HepG2 (cell line): ENCODE data around the gene PLA2G12A. TPM values are rescaled to one million over a fixed set of nuclear protein-coding genes. Genes with fewer than 3 reads are reported as not detected.

Experiments
- ATAC-seq: fragments of 200-7000 bp; cut with Tn5 transposase; 3 replicates; pipeline ENCODE4 v1.9.1; 2020; ENCODE audit warnings: mild to moderate bottlenecking, moderate library complexity
- BruUV-seq: library from RNA; stranded (reverse); fragments of 400-500 nt; replicated peaks from 2 replicates; lab custom pipeline; 2021; lab: Mats Ljungman, UMichigan
- CTCF ChIA-PET: fragments of 300-600 bp; formaldehyde crosslinking; extraction: SDS; loops from one replicate; lab custom pipeline; 2021; ENCODE audit warnings: low total read pairs, inconsistent platforms, low intra/inter-chr PET ratio; lab: Yijun Ruan, JAX
- POLR2A ChIA-PET: fragments of 350-600 bp; sonication (Branson Sonifier 250); formaldehyde crosslinking; loops from one replicate; lab custom pipeline; 2020; ENCODE audit warnings: antibody characterized with exemption, inconsistent platforms; lab: Yijun Ruan, JAX
- DNase-seq: peaks from one replicate; pipeline ENCODE4 v3.0.0-alpha.2; 2015; ENCODE audit warnings: low spot score
- FAIRE-seq: peaks from 3 replicates; lab custom pipeline; 2011; peaks lifted over from hg19 to GRCh38; lab: Jason Lieb, UNC
- H2AFZ ChIP-seq: one replicate; pipeline ENCODE4 v1.6.1; 2011; ENCODE audit warnings: low read length, inconsistent platforms
- H3K27ac ChIP-seq: fragments of 300-600 bp; 3 replicates; pipeline ENCODE4 v1.8.0; 2011; ENCODE audit warnings: mixed run types, mild to moderate bottlenecking, mixed read lengths, low read length, inconsistent platforms; ENCODE audit not compliant: insufficient read depth; ENCODE audit errors: extremely low read length
- H3K27me3 ChIP-seq, 2 experiments: fragments of 200-600 bp in 1 of 2; 2 replicates in 1 of 2; 3 replicates in 1 of 2; pipeline versions ENCODE4 v1.6.0 to v1.8.0; 2011; ENCODE audit warnings: low read length in 2 of 2, mild to moderate bottlenecking in 2 of 2, moderate library complexity in 2 of 2, inconsistent platforms in 1 of 2; ENCODE audit not compliant: insufficient read depth in 2 of 2, control insufficient read depth in 1 of 2
- H3K36me3 ChIP-seq, 2 experiments: fragments of 200-600 bp in 1 of 2; replicated peaks in 1 of 2; 2 replicates in 1 of 2; 3 replicates in 1 of 2; pipeline versions ENCODE4 v1.5.1 to v1.8.0; 2011; ENCODE audit warnings: low read length in 2 of 2, inconsistent platforms in 1 of 2; ENCODE audit not compliant: insufficient read depth in 2 of 2, control insufficient read depth in 1 of 2
- H3K4me1 ChIP-seq: 2 replicates; pipeline ENCODE4 v1.5.1; 2012; ENCODE audit warnings: low read length, inconsistent platforms; ENCODE audit not compliant: insufficient read depth
- H3K4me2 ChIP-seq: 2 replicates; pipeline ENCODE4 v1.6.0; 2011; ENCODE audit warnings: low read depth, low read length, inconsistent platforms
- H3K4me3 ChIP-seq, 3 experiments: fragments of 200-600 bp in 1 of 3; sonication (generic), shearing (Covaris generic) in 1 of 3; replicated peaks in 1 of 3; 2 replicates each; pipeline ENCODE4 v1.5.1; 2011 to 2016; ENCODE audit warnings: low read length in 3 of 3, inconsistent platforms in 2 of 3, low read depth in 2 of 3, mild to moderate bottlenecking in 2 of 3, control low read depth in 1 of 3, mixed read lengths in 1 of 3; ENCODE audit not compliant: insufficient read depth in 1 of 3
- H3K79me2 ChIP-seq: one replicate; pipeline ENCODE4 v1.6.1; 2011; ENCODE audit warnings: low read length, inconsistent platforms; ENCODE audit not compliant: insufficient read depth
- H3K9ac ChIP-seq: 2 replicates; pipeline ENCODE4 v1.6.0; 2011; ENCODE audit warnings: mild to moderate bottlenecking, low read depth, low read length, inconsistent platforms; ENCODE audit not compliant: insufficient read depth
- H3K9me3 ChIP-seq: 2 replicates; pipeline ENCODE4 v1.5.1; 2012; ENCODE audit warnings: mild to moderate bottlenecking, low read length
- H4K20me1 ChIP-seq: 2 replicates; pipeline ENCODE4 v1.6.0; 2011; ENCODE audit warnings: inconsistent platforms, mild to moderate bottlenecking, low read length, moderate library complexity; ENCODE audit not compliant: insufficient read depth
- PAWR ChIP-seq: sonication (generic); formaldehyde crosslinking; IDR thresholded peaks from 2 replicates; pipeline ENCODE4 v1.4.0; 2020; ENCODE audit warnings: missing genetic modification reagents, mild to moderate bottlenecking, borderline replicate concordance
- RBAK ChIP-seq: sonication (generic); formaldehyde crosslinking; IDR thresholded peaks from 2 replicates; pipeline ENCODE4 v1.5.1; 2020; ENCODE audit warnings: mild to moderate bottlenecking, missing genetic modification reagents
- SP4 ChIP-seq: sonication (generic); formaldehyde crosslinking; IDR thresholded peaks from 2 replicates; pipeline ENCODE4 v1.8.1; 2023; ENCODE audit warnings: mild to moderate bottlenecking, missing genetic modification reagents
- ZFYVE20 ChIP-seq: sonication (generic); formaldehyde crosslinking; IDR thresholded peaks from 2 replicates; pipeline ENCODE4 v1.8.0; 2023; ENCODE audit warnings: low read depth, mild to moderate bottlenecking, moderate library complexity, missing genetic modification reagents, borderline replicate concordance
- ZNF333 ChIP-seq: sonication (generic); formaldehyde crosslinking; IDR thresholded peaks from 2 replicates; pipeline ENCODE4 v1.4.0; 2020; ENCODE audit warnings: mild to moderate bottlenecking, missing genetic modification reagents, borderline replicate concordance
- WGBS: methylation state at CpG from one replicate; pipeline ENCODE4 v1.1.6; 2017; ENCODE audit warnings: low lambda C conversion rate; 5-methylcytosine and 5-hydroxymethylcytosine counted together
- in situ Hi-C: cut with HindIII; loops from 2 replicates; pipeline ENCODE4 v1.10.0; 2017; ENCODE audit warnings: low pct_unique_long_range_greater_than_20kb; ENCODE audit not compliant: extremely low pct_ligation_motif_present
- intact Hi-C: fragments of 100-400 bp; cut with micrococcal nuclease; formaldehyde crosslinking; loops from one replicate; pipeline ENCODE4 v1.10.0; 2022; ENCODE audit not compliant: unreplicated experiment
- polyA plus RNA-seq, 8 experiments: library from polyadenylated mRNA; depleted of rRNA in 3 of 8; stranded (reverse) in 7 of 8; unstranded in 1 of 8; fragments of >200 nt; fragmentation: Illumina TruSeq in 4 of 8; extraction: Trizol in 4 of 8; gene quantifications; 2 replicates each; pipeline versions ENCODE4 v1.2.1 to v1.2.3, GENCODE V29; 2011 to 2016; ENCODE audit warnings: low read depth in 4 of 8, missing spikeins in 1 of 8, mixed read lengths in 1 of 8; ENCODE audit not compliant: insufficient read depth in 1 of 8
- total RNA-seq, 5 experiments: library from RNA; depleted of rRNA; stranded (reverse); fragments of >200 nt; fragmentation: Illumina TruSeq; extraction: Trizol; gene quantifications; 2 replicates each; pipeline ENCODE4 v1.2.3, GENCODE V29; 2016; ENCODE audit warnings: low read depth in 1 of 5
- TF ChIP-seq, protein P1 (sequence below): IDR thresholded peaks from 2 replicates; pipeline ENCODE4 v1.6.1; 2016; ENCODE audit warnings: low read depth, missing genetic modification reagents, missing compliant biosample characterization
- TF ChIP-seq, protein P2 (sequence below): sonication (generic); formaldehyde crosslinking; IDR thresholded peaks from 2 replicates; pipeline ENCODE4 v1.8.0; 2023; ENCODE audit warnings: mild to moderate bottlenecking, missing genetic modification reagents

PLA2G12A gene
- total and polyA plus RNA-seq, 2 of the 13 experiments (the other 11 are each of a cell fraction or from before 2014, with no cell fraction given) = 61.2 to 64.0 TPM

DNA sequence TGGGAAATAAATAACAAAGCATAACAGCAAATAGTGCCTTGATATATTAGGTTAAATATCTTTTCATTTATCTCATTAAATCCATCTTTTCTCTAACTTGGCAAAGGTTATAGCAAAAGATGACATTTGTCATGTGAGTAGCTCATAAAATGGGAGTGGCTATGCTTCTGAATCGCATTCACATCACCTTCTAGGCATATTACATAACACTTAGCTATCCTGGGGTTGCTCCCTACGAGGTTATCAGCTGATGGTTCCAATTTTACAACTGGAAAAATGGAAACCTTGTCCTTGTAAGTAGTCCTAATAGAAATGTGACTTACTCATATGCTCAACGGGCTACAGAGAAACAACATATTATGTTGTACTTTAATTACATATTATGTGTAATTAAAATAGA lies 16.4 kb downstream of the PLA2G12A start (continued):
- TF ChIP-seq, protein P1, sequence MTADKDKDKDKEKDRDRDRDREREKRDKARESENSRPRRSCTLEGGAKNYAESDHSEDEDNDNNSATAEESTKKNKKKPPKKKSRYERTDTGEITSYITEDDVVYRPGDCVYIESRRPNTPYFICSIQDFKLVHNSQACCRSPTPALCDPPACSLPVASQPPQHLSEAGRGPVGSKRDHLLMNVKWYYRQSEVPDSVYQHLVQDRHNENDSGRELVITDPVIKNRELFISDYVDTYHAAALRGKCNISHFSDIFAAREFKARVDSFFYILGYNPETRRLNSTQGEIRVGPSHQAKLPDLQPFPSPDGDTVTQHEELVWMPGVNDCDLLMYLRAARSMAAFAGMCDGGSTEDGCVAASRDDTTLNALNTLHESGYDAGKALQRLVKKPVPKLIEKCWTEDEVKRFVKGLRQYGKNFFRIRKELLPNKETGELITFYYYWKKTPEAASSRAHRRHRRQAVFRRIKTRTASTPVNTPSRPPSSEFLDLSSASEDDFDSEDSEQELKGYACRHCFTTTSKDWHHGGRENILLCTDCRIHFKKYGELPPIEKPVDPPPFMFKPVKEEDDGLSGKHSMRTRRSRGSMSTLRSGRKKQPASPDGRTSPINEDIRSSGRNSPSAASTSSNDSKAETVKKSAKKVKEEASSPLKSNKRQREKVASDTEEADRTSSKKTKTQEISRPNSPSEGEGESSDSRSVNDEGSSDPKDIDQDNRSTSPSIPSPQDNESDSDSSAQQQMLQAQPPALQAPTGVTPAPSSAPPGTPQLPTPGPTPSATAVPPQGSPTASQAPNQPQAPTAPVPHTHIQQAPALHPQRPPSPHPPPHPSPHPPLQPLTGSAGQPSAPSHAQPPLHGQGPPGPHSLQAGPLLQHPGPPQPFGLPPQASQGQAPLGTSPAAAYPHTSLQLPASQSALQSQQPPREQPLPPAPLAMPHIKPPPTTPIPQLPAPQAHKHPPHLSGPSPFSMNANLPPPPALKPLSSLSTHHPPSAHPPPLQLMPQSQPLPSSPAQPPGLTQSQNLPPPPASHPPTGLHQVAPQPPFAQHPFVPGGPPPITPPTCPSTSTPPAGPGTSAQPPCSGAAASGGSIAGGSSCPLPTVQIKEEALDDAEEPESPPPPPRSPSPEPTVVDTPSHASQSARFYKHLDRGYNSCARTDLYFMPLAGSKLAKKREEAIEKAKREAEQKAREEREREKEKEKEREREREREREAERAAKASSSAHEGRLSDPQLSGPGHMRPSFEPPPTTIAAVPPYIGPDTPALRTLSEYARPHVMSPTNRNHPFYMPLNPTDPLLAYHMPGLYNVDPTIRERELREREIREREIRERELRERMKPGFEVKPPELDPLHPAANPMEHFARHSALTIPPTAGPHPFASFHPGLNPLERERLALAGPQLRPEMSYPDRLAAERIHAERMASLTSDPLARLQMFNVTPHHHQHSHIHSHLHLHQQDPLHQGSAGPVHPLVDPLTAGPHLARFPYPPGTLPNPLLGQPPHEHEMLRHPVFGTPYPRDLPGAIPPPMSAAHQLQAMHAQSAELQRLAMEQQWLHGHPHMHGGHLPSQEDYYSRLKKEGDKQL (CRISPR knock-in tag) = no peak
- TF ChIP-seq PAWR (no peak), ZFYVE20 (CRISPR knock-in tag) (no peak)
- TF ChIP-seq, protein P2, sequence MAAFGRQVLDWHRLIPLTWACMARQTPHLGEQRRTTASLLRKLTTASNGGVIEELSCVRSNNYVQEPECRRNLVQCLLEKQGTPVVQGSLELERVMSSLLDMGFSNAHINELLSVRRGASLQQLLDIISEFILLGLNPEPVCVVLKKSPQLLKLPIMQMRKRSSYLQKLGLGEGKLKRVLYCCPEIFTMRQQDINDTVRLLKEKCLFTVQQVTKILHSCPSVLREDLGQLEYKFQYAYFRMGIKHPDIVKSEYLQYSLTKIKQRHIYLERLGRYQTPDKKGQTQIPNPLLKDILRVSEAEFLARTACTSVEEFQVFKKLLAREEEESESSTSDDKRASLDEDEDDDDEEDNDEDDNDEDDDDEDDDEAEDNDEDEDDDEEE (CRISPR knock-in tag) = no peak

DNA sequence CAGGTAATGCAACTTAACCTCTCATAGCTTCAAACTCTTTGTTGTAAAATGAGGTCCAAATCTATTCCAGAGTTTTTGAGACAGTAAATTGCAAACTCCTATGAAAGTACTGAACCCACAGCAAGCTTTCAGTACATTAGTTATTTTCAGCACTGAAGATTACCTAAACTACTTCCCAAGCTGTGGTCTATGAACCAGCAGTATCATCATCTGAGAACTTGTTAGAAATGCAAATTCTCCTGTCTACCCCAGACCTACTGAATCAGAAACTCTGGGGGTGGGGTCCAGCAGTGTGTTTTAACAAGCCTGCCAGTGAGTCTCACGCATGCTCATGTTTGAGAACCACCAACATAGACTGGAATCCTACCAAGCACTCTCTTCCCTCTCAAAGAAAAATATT lies 20.9 kb downstream of the PLA2G12A start:
- H3K9me3 ChIP-seq = no peaks in the 10 kb centered on the region
- DNase-seq (no peak), FAIRE-seq (no peak), ATAC-seq (no peak)
- H4K20me1 ChIP-seq = no peaks in the 10 kb centered on the region
- WGBS = 100% methylated on average over 1 of the region's 1 CpG
- POLR2A ChIA-PET = no interaction called here
- H2AFZ ChIP-seq = no peak overlapping the region
- no peaks in the 10 kb centered on the region for H3K36me3 ChIP-seq
- H3K4me3 ChIP-seq = no peak overlapping the region
- intact Hi-C loops = no loop called here
- H3K27ac ChIP-seq = no peak overlapping the region
- H3K79me2 ChIP-seq = no peaks in the 10 kb centered on the region
- no peak overlapping the region for H3K9ac ChIP-seq
- H3K27me3 ChIP-seq = no peaks in the 10 kb centered on the region
- in situ Hi-C loops = no loop called here
- peaks cover 2% of the 10 kb centered on the region; the same call in 1 of the 2 replicates for H3K4me1 ChIP-seq
- no peak for TF ChIP-seq ZNF333
- TF ChIP-seq RBAK (CRISPR knock-in tag) = no peak
- no peak for TF ChIP-seq SP4 (CRISPR knock-in tag)
- TF ChIP-seq, all 625 proteins: peak for 0
- CTCF ChIA-PET = no interaction called here
- BruUV-seq = no TSS peak
- no peak overlapping the region for H3K4me2 ChIP-seq
